Endothelial cell (in vitro differentiated cells): ENCODE data around the gene DIDO1. TPM values are rescaled to one million over a fixed set of nuclear protein-coding genes. Genes with fewer than 3 reads are reported as not detected.
A peak's percentile ranks its signal among the peaks of the same experiment; 100 is the strongest.

Experiments used
- DNase-seq: peaks from one replicate; pipeline ENCODE4 v3.0.0; 2021; ENCODE audit warnings: low spot score
- H3K27ac Mint-ChIP-seq: one replicate; pipeline ENCODE4 v1.8.0; 2021; ENCODE audit warnings: mixed read lengths, inconsistent platforms; ENCODE audit not compliant: unreplicated experiment
- H3K27me3 Mint-ChIP-seq: one replicate; pipeline ENCODE4 v1.8.0; 2021; ENCODE audit warnings: mild to moderate bottlenecking, moderate library complexity, mixed read lengths, inconsistent platforms; ENCODE audit not compliant: unreplicated experiment
- H3K36me3 Mint-ChIP-seq: one replicate; pipeline ENCODE4 v1.8.0; 2021; ENCODE audit warnings: mild to moderate bottlenecking, low read depth, mixed read lengths, inconsistent platforms; ENCODE audit not compliant: unreplicated experiment
- H3K4me1 Mint-ChIP-seq: one replicate; pipeline ENCODE4 v1.8.0; 2021; ENCODE audit warnings: mild to moderate bottlenecking, mixed read lengths, inconsistent platforms; ENCODE audit not compliant: unreplicated experiment
- H3K4me3 Mint-ChIP-seq: one replicate; pipeline ENCODE4 v1.8.0; 2021; ENCODE audit warnings: mild to moderate bottlenecking, mixed read lengths, inconsistent platforms; ENCODE audit not compliant: unreplicated experiment
- H3K9me3 Mint-ChIP-seq: one replicate; pipeline ENCODE4 v1.8.0; 2021; ENCODE audit warnings: mixed read lengths, inconsistent platforms; ENCODE audit not compliant: unreplicated experiment
- CTCF ChIP-seq: fragments of 200-600 bp; sonication (generic); IDR thresholded peaks from one replicate; pipeline ENCODE4 v1.5.0; 2021; ENCODE audit warnings: antibody characterized with exemption; ENCODE audit not compliant: unreplicated experiment
- total RNA-seq: library from RNA; stranded (reverse); fragmentation: NEBNext Ultra II Directional; extraction: Animal tissue kit (Norgen Biotek cat#: 25700); gene quantifications from one replicate; pipeline ENCODE4 v1.2.1, GENCODE V29; 2021; ENCODE audit not compliant: unreplicated experiment

The DIDO1 gene
- total RNA-seq, 1 donor from 2014 or later: 61.0 TPM

GRCh38 chr20:62908971-62909791 lies 17.1 kb downstream of the DIDO1 start:
- no peak for DNase-seq
- Mint-ChIP-seq H3K27ac (no peak overlapping the region), H3K9me3 (no peaks in the 10 kb centered on the region), H3K4me1 (peaks cover 8% of the 10 kb centered on the region), H3K36me3 (peaks cover 64% of the 10 kb centered on the region), H3K27me3 (peaks cover 5% of the 10 kb centered on the region), H3K4me3 (no peak overlapping the region)
- no peak for TF ChIP-seq CTCF

- DNase-seq: no peak
- Mint-ChIP-seq H3K4me1 (peaks cover 8% of the 10 kb centered on the region), H3K27me3 (peaks cover 5% of the 10 kb centered on the region), H3K9me3 (no peaks in the 10 kb centered on the region), H3K27ac (peak overlapping the region; percentile 82), H3K4me3 (peak overlapping the region; percentile 31), H3K36me3 (peaks cover 72% of the 10 kb centered on the region)
- peak; percentile 74 for TF ChIP-seq CTCF
These were observed 18.7 kb downstream of the DIDO1 start for GRCh38 chr20:62907384-62908317.

- DNase-seq: no peak
- TF ChIP-seq CTCF: no peak
- Mint-ChIP-seq H3K27ac (peak overlapping the region; percentile 32), H3K4me1 (peaks cover 8% of the 10 kb centered on the region), H3K4me3 (peak overlapping the region; percentile 31), H3K9me3 (no peaks in the 10 kb centered on the region), H3K36me3 (peaks cover 77% of the 10 kb centered on the region), H3K27me3 (peaks cover 5% of the 10 kb centered on the region)
These were observed 19.5 kb downstream of the DIDO1 start for GRCh38 chr20:62906647-62907375.

- no peak overlapping the region for H3K27ac Mint-ChIP-seq
- peaks cover 5% of the 10 kb centered on the region for H3K27me3 Mint-ChIP-seq
- no peak for TF ChIP-seq CTCF
- peaks cover 72% of the 10 kb centered on the region for H3K36me3 Mint-ChIP-seq
- H3K4me1 Mint-ChIP-seq: peaks cover 14% of the 10 kb centered on the region
- no peak overlapping the region for H3K4me3 Mint-ChIP-seq
- DNase-seq: no peak
- H3K9me3 Mint-ChIP-seq: no peaks in the 10 kb centered on the region
These were observed 20.1 kb downstream of the DIDO1 start for GRCh38 chr20:62906209-62906608.
